RWPE1 (cell line): Measurements from ENCODE around the gene EMP2.

ENCODE experiments used
- CTCF ChIA-PET: fragments of 350-600 bp; sonication (Branson Sonifier 250); formaldehyde crosslinking; extraction: SDS; loops from one replicate; lab custom pipeline; 2021; lab: Yijun Ruan, JAX
- POLR2A ChIA-PET: fragments of 400-600 bp; formaldehyde crosslinking; extraction: SDS; loops from one replicate; lab custom pipeline; 2020; ENCODE audit warnings: antibody characterized with exemption; ENCODE audit not compliant: low non-redundant PET; lab: Yijun Ruan, JAX
- DNase-seq: peaks from one replicate; pipeline ENCODE4 v3.0.0; 2012; ENCODE audit warnings: low spot score
- H3K27ac ChIP-seq: fragments of 450-650 bp; 2 replicates; pipeline ENCODE4 v1.5.1; 2017
- CTCF ChIP-seq: fragments of 450-650 bp; conservative IDR thresholded peaks from 2 replicates; pipeline ENCODE4 v1.5.1; 2017; ENCODE audit warnings: low read depth, mild to moderate bottlenecking

Gene EMP2

GRCh38 chr16:10610499-10611184, 30.2 kb upstream of the EMP2 start:
- no peak for TF ChIP-seq CTCF
- CTCF ChIA-PET: interaction anchor here (0.6 to 1.0 kb wide), 2 partner anchors 8 to 343 kb away, joined by 3 to 4 read pairs; no protein-coding TSS in a partner anchor
- H3K27ac ChIP-seq: no peak overlapping the region
- POLR2A ChIA-PET: no interaction called here
- no peak for DNase-seq

GRCh38 chr16:10609402-10609774, 29.0 kb upstream of the EMP2 start:
- no peak for DNase-seq
- no peak for TF ChIP-seq CTCF
- POLR2A ChIA-PET: interaction anchor here (0.6 kb wide), 2 partner anchors 18 to 1545 kb away, joined by 3 to 4 read pairs; no protein-coding TSS in a partner anchor
- no peak overlapping the region for H3K27ac ChIP-seq
- CTCF ChIA-PET: interaction anchor here (0.6 kb wide), 2 partner anchors 29 to 1708 kb away, joined by 4 read pairs; partner anchors contain the start of gene EMP2

- CTCF ChIA-PET: interaction anchor here (0.6 kb wide), 3 partner anchors 28 to 1707 kb away, joined by 3 to 4 read pairs (median 4); partner anchors contain the start of gene EMP2
- POLR2A ChIA-PET: interaction anchor here (0.6 kb wide), 1 partner anchor 17 kb away, joined by 4 read pairs; no protein-coding TSS in a partner anchor
- DNase-seq: no peak
- no peak for TF ChIP-seq CTCF
- no peak overlapping the region for H3K27ac ChIP-seq
Observed at GRCh38 chr16:10608687-10609401, 28.4 kb upstream of the EMP2 start.

- TF ChIP-seq CTCF: no peak
- no peak for DNase-seq
- H3K27ac ChIP-seq: no peak overlapping the region
- ChIA-PET POLR2A (no interaction called here), CTCF (interaction anchor here (0.7 to 1.1 kb wide), 2 partner anchors 21 to 92 kb away, joined by 3 to 4 read pairs; no protein-coding TSS in a partner anchor)
Observed at GRCh38 chr16:10607157-10607556, 26.8 kb upstream of the EMP2 start.

GRCh38 chr16:10606607-10607006, 26.2 kb upstream of the EMP2 start:
- no peak for DNase-seq
- POLR2A ChIA-PET: no interaction called here
- TF ChIP-seq CTCF: no peak
- H3K27ac ChIP-seq: no peak overlapping the region
- CTCF ChIA-PET: interaction anchor here (0.7 kb wide), 1 partner anchor 92 kb away, joined by 3 read pairs; no protein-coding TSS in a partner anchor

GRCh38 chr16:10605636-10606035, 25.2 kb upstream of the EMP2 start:
- POLR2A ChIA-PET: no interaction called here
- no peak for DNase-seq
- CTCF ChIA-PET: interaction anchor here (1.1 kb wide), 1 partner anchor 12 kb away, joined by 3 read pairs; no protein-coding TSS in a partner anchor
- no peak for TF ChIP-seq CTCF
- no peak overlapping the region for H3K27ac ChIP-seq
